Fibroblast of the conjunctiva (primary cell): Measurements from ENCODE around the gene UPF3A.
"Not testable (repeated sequence)": the region's sequence is repeated elsewhere in the genome, so short reads cannot be mapped to it uniquely, and the experiment has no call there.

Experiments used
- DNase-seq: peaks from one replicate; pipeline ENCODE4 v3.0.0-alpha.2; 2010; ENCODE audit warnings: low read depth

UPF3A gene

GRCh38 chr13:114304346-114305034, 23.1 kb downstream of the UPF3A start:
- no peak for DNase-seq

GRCh38 chr13:114309086-114309485, 27.7 kb downstream of the UPF3A start:
- no peak for DNase-seq

- DNase-seq: no peak
Observed at GRCh38 chr13:114309806-114310410, 28.5 kb downstream of the UPF3A start.

GRCh38 chr13:114310956-114311355, 29.6 kb downstream of the UPF3A start:
- DNase-seq: no peak

GRCh38 chr13:114311387-114311786, 30.0 kb downstream of the UPF3A start:
- DNase-seq: no peak

- DNase-seq: no peak
Observed at GRCh38 chr13:114311908-114312307, 30.5 kb downstream of the UPF3A start.

GRCh38 chr13:114313061-114313860, 31.9 kb downstream of the UPF3A start:
- DNase-seq: no peak

- DNase-seq: peak; percentile 90
Observed at GRCh38 chr13:114314074-114314912, 32.9 kb downstream of the UPF3A start, which contains the start of gene CHAMP1. Gene CHAMP1 (plus strand): TSS chr13:114314503. CDS start chr13:114323843, 9,340 bp downstream.

GRCh38 chr13:114315074-114315785, 33.8 kb downstream of the UPF3A start:
- no peak for DNase-seq

- no peak for DNase-seq
Observed at GRCh38 chr13:114318624-114319023, 37.2 kb downstream of the UPF3A start.

- peak; percentile 49 for DNase-seq
Observed at GRCh38 chr13:114319441-114319913, 38.1 kb downstream of the UPF3A start.

- DNase-seq: no peak
Observed at GRCh38 chr13:114320065-114320464, 38.7 kb downstream of the UPF3A start.

- no peak for DNase-seq
Observed at GRCh38 chr13:114321256-114321655, 39.9 kb downstream of the UPF3A start.

- no peak for DNase-seq
Observed at GRCh38 chr13:114323349-114323748, 41.9 kb downstream of the UPF3A start.

- no peak for DNase-seq
Observed at GRCh38 chr13:114324334-114324733, 42.9 kb downstream of the UPF3A start.

GRCh38 chr13:114325729-114326128, 44.3 kb downstream of the UPF3A start:
- no peak for DNase-seq

GRCh38 chr13:114328034-114328433, 46.6 kb downstream of the UPF3A start:
- no peak for DNase-seq

GRCh38 chr13:114328595-114328994, 47.2 kb downstream of the UPF3A start:
- DNase-seq: no peak

- no peak for DNase-seq
Observed at GRCh38 chr13:114330086-114330485, 48.7 kb downstream of the UPF3A start.

GRCh38 chr13:114333881-114334280, 52.5 kb downstream of the UPF3A start:
- not testable (repeated sequence) for DNase-seq
